GM21717 (cell line): ENCODE measurements around the gene EXOC7.

Source experiments
- ATAC-seq: cut with Tn5 transposase; IDR thresholded peaks from one replicate; pipeline ENCODE4 v1.9.1; 2021; ENCODE audit warnings: mild to moderate bottlenecking, moderate library complexity; ENCODE audit not compliant: unreplicated experiment

EXOC7 gene, protein sequence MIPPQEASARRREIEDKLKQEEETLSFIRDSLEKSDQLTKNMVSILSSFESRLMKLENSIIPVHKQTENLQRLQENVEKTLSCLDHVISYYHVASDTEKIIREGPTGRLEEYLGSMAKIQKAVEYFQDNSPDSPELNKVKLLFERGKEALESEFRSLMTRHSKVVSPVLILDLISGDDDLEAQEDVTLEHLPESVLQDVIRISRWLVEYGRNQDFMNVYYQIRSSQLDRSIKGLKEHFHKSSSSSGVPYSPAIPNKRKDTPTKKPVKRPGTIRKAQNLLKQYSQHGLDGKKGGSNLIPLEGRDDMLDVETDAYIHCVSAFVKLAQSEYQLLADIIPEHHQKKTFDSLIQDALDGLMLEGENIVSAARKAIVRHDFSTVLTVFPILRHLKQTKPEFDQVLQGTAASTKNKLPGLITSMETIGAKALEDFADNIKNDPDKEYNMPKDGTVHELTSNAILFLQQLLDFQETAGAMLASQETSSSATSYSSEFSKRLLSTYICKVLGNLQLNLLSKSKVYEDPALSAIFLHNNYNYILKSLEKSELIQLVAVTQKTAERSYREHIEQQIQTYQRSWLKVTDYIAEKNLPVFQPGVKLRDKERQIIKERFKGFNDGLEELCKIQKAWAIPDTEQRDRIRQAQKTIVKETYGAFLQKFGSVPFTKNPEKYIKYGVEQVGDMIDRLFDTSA

DNA sequence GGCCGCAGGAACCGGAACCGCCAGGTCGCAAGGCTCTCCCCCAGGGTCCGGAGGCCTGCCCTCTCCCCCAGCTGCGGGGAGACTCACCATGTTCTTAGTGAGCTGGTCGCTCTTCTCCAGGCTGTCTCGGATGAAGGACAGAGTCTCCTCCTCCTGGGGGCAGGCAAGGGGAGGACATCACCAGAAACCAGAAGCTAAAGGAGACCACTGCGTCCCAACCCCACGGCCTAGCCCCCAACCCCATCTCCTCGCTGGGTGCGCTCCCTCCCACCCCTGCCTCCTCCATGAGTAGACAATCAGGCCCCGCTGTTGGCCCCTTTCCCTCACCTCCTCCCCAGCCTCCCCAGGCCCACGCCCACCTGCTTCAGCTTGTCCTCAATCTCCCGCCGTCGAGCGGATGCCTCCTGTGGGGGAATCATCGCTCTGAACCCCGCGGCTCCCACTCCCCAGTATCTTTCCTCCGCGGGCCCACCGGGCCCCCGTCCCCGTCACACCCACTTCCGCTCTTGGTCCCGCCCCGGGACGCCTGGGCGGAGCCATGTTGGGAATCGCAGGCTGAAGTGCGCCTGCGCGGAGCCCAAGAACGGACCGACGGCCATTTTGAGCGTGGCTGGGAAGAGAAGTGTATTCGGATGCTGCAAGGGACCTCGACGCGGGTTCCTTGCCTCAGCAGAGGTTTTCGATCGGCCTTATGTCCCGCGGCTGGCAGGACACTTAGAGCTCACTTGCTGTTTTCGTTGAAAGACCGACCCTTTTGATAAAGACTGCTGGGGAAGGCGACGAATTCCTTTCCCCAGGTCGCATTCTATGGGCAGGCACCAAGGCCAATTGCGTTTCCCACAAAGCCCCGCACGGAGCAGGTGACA, at the start of gene EXOC7:
TSS of gene EXOC7 (minus strand) at position 514 of the 866 bp plus-strand sequence. CDS start at position 419, 95 bp downstream.
- ATAC-seq, result no peak

DNA sequence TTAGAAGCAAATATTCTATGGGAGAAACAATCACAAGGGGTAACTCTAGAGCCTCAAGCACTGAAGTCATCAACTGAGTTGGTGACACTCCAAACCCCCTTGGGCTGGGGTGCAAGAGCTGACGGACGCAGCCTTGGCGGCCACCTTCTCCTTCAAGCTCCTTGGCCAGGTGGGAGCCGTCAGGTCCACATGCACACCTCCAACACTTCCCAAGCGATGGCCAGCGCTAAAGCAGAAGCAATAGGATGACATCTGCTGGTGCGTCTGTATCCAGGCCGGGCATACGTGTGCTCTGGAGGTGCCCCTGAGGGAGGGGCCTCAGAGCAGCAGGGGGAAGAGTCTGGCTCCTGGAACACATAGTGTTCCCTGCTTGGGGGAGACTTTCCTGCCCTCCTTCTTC, 49.6 kb upstream of the EXOC7 start:
- ATAC-seq, result no peak

DNA sequence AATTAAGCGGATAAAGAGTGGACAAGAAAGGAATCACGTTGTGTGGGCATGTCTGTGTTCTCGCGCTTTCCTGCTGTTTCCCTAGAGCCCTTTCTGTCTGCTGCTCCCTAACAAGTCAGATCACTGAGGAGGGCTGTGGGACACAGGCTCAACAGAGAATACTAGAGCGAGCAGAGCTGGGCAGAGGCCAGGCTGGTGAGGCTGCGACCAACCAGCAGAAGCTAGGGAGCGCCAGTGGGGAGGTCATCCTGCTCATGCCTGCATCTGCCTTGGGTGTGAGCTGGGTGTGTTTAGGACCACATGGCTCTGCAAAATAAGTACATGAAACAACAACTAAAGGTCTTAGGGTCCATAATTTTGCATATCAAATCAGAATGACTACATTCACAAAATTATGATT, 49.0 kb upstream of the EXOC7 start:
- no peak for ATAC-seq

DNA sequence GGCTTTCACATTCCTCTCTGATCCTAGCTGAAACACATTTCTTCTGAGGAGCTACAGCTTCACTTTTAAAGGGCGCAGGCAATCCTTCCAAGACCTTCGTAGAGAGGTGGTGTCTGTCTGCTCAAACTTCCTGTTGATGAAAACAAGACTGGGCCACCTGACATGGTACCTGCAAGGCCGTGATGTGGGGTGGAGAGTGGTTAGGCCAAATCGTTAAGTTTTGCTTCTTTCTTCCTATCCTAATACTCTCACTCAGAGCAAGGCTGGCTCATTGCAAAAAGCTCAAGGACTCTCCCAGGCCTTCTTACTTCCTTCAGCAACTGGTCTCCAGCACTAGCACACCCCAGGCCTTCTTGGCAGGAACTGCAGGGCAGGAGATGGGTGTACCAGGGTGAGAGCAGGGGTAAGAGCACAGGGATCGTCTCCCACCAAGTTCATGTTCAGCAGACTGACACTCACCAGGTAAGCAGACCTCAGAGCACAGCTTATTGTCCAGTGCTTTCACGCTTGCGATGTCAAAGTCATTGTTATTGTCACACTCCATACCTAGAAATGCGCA, 48.4 kb upstream of the EXOC7 start:
- ATAC-seq, result no peak

DNA sequence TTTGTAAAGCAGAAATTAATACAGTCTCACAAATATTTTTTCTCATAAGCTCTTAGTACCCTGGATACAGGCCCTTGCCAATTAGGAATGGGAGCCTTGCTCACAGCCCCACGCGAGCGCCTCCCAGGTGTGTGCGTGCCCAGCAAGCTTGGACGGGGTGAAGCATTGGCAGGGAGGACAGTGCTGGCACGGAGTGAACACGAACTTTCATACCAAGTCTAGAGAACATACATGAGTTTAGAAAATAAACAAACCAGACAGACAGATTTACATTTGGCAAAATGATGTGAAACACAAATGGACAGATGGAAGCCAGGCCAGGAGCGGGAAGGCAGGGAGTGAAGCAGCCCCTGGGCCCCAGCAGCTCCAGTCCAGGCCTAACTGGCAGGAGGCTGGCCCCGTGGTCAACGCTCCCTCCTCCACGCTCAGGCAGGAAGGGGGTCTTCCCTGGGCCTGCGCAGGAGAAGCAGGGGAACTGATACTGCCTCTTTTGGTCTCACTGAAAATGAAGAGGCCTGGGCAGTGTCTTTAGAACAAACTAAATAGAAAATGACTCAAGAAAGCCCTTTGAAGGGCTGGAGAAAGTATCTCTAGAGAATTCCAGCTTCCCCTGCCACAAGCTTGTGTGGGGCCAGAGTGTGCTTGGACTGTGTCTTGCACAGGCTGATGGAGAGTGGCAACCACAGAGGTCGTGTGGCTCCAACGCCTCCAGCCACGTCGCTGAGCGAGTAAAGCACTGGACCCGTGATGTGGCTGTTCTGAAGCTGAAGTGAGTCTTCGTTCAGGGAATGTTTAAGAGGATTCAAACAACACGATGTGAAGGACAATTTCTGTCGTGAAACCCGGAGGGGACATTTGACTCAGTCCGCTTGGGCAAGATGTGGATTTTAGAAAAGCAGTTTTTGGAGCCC, 47.4 kb upstream of the EXOC7 start:
- ATAC-seq, result no peak

DNA sequence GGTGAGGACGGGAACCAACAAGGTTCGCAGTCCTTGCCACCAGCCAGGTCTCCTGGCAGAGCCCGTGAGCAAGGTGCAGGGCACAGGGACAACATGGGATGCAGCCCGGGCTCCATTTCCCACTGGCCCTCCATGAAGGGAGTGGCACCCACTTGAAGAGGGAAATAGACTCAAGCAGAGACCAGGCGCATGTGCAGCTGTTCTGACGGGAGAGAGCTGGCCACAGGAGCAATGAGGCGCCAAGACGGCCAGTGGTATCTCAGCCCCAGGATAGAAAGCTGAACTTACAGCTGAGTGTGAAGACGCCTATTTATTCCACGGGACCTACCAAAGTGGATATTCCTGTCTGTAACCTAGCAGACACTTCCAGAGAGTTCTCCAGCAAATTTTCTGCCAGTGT, 45.6 kb upstream of the EXOC7 start:
- ATAC-seq, result no peak

DNA sequence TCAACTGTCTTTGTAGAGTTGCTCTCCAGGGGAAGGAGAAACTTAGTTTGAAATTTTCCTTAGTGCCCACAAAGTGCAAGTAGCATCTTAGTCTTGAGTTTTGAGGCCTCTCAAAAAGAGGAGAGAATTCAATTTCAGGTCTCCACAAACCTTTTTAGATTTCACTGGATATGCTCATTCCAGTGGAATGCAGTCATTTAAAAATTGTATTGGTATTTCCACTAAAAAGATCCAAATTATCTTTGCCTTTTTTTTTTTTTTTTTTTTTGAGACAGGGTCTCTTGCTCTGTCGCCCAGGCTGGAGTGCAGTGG, 44.4 kb upstream of the EXOC7 start:
- no peak for ATAC-seq

DNA sequence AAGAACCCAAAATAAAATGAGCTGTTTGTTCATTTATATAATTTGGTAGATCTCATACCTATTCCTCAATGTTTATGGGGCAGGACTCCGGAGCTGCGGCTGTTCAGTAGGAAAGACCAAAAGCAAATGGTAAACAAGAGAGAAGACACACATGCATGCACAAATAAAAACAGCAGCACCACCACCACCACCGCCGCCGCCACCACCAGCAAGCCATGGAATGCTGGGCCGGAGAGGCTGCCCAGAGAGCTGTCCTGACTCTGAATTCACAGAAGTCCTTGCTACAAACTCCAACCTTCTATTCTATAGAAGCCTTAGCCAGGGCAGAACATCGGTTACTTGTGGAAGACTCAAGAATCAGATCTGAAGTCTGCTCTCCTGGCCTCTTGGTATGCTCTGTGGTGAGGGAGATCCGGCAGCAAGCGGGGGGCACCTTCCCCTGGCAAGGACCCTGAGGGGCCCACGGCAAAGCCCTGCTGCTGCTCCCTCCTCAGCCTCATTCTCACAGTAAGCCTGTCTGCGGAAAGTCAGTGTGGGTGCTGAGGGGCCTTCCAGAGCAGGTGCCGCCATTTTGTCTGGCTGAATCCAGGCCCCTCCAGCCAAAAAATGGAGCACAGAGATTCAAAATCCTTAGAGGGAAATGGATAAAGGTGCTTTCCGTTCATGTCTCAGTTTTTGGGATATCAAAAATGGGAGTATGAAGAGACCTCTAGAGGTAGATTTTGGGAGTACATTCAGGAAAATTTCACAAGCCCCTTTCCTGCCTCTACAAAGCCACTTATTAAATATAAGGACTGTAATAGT, 43.8 kb upstream of the EXOC7 start:
- ATAC-seq, result no peak

DNA sequence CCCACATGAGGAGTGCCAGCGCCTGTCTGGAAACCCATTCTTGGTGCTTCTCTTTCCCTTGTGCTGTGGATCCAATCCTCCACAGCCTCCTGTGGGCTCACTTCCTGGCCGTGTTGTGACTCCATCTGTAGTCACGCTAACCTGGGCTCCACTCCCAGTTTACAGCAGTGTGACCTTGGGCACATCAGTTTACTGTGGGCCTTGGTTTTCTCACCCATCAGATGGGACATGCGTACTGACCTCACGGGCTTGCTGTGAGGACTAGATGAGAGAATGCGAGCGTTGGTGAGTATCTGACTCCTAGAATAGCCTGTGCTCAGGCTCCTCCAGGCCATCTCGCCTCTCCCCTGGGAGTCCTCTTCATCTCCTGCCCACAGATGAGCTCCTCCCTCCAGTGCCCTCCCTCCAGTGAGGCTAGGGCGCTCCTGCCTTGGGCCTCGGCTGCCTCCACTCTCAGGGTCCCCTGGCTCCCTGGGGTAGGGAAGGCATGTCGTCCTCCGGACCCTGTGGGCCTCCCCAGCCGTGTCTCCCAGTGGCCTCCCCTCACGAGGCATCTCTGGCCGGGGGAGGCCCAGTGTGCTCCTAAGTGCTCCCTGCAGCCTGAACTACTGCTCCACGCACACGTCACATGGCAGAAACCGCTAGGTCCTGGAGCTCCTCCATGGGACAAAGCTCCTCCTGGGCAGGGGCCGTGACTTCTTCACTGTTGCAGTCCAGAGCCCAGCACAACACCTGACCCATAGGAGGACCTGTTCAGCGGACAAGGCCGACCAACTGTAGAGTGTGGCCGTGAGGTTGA, 42.7 kb upstream of the EXOC7 start:
- ATAC-seq, result no peak

DNA sequence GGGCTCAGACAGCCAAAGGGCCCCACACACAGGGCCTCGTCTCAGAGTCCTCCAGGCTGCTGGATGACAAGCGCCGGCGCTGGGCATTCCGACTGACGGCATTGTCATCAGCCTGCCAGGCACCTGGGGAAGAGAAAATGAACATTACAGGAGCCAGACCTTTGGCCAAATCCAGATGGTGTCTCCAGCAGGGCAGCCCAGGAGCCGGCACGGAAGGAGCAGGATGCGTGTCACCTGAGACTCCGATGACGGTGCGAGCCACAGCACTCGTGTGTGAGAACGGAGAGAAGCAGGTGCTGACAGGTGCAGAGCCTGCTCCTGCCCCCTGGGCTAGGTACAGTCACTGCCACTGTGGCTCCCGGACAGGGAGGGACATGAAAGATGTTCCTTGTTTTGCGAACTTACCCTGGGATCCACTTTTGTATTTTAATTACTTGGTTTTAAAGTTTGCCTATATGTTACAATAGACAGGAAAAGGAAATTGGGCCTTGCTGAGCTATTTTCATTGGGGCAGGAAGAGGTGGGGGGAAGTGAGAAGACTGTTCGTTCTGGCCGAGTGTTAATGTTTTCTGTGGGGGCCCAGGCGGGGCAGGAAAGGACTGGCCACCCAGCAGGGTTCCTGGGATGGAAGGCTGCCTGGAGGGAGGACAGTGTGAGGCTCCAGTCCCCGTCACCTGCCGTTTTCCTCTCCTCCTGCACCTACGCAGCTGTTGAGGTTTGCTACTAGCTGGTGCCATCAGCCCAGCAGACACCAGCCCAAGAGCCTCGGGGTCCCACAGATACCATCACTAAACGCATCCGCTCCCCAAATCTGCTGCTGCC, 41.9 kb upstream of the EXOC7 start:
- ATAC-seq, result no peak

DNA sequence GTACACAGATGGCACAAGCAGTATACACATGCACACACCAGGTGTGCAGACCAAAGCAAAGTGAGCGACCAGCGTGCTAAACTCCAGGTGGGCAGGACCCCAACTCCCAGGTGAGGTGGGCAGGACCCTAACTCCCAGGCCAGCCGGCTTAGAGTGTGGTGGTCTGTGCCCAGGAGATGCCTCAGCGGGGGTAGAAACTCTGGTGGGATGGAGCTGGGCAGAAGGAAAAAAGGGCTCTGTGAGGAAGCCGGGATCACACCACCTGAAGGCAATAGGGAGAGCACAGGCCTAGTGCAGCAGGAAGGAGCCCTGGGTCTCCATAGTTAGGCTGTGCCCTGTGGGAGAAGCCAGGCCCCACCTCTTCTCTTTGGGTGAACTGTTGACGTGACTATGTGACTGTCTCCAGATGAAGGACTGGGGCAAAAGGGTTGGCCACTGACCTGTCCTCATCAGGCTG, 39.0 kb upstream of the EXOC7 start:
- no peak for ATAC-seq

DNA sequence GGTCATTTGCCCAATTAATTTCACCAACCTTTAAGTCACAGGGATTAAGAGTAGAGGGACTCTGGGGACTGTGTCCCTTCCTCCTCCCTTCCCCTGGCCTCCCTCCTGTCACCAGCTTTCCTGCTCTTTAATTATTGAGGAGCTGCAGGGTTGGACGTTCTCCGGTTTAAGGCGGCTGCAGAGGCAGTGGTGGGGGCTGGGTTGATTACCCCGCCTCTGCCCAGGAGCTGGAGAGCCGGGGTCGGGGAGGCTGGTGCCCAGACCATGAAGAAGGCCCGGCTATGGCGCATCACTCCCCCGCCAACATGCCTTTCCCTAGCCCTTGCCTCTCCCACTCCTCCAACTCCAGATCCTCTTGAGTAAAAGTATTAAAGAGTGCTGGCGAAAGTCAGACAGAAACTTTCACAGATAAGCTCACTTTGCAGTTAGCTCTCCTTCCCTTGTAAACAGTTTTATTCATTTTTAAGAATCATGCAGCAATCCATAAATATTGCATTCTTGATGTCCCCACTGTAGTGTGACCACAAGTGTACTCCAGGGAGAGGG, 38.5 kb upstream of the EXOC7 start:
- ATAC-seq, result no peak

DNA sequence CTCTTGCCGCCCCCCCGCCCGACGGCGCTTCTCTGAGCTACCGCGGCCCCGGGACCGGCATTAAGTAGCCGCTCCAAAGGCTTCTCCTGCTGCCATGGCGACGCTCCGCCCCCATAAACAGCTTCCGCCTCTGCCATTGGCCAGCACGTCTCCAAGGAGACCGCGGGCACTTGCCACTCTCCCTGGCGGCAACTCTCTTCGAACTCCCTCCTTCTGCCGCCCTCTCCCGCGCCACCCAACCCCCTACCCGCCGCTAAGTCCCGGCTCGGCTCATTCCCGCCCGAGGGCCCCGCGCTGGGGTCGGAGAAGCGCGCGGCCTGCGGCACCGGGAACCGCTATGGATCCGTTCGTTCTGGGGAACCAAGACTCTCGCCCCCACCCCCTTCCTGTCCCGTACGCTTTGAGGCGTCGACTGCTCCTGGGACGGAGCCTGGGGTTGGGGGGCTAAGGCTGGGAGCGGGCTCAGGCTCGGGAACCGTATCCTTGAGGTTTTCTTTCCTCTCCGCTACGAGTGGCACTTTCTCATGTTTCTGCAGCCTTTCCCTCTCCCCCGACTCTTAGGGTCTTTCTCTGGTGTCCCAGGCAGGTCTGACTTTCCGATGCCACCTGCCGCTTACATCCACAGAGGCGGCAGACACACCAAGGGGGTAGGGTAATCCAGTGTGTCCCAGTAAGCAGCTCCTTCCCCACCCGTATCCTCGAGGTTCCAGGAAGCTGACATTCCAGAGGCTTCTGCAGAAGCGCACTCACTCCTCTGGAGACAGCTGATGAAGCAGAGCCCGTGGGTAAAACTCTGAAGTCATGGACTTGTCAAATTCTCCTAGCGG, 37.8 kb upstream of the EXOC7 start, which contains the start of gene FOXJ1:
TSS of gene FOXJ1 (minus strand) at position 34 of the 827 bp plus-strand sequence. CDS start 850 bp downstream, outside the sequence.
- ATAC-seq, result no peak

DNA sequence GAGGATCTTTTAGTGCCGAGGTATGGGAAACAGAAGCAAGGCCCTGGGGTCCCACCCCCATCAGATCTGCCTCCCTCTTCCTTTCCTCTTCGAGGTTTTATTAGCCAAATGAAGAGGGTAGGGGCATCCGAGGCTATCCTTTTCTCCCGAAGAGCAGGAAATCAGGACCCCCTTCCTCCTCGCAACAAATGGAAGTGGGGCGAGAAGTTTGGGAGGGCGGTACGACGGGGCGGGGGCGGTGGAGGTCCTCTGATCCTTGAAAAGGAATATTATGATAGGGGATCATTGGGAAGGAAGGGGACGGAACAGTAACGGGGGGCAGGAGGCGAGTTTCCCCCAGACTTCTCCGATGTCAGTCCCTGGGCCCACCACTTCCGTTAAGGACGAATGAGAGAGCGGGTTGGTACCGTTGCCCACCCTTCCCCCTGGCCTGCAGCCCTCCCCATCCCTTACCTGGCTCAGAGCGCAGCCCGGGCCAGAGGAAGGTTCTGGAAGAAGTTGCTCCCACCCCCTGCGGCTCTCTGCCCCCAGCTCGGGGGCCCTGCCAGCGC, 37.1 kb upstream of the EXOC7 start:
- no peak for ATAC-seq

DNA sequence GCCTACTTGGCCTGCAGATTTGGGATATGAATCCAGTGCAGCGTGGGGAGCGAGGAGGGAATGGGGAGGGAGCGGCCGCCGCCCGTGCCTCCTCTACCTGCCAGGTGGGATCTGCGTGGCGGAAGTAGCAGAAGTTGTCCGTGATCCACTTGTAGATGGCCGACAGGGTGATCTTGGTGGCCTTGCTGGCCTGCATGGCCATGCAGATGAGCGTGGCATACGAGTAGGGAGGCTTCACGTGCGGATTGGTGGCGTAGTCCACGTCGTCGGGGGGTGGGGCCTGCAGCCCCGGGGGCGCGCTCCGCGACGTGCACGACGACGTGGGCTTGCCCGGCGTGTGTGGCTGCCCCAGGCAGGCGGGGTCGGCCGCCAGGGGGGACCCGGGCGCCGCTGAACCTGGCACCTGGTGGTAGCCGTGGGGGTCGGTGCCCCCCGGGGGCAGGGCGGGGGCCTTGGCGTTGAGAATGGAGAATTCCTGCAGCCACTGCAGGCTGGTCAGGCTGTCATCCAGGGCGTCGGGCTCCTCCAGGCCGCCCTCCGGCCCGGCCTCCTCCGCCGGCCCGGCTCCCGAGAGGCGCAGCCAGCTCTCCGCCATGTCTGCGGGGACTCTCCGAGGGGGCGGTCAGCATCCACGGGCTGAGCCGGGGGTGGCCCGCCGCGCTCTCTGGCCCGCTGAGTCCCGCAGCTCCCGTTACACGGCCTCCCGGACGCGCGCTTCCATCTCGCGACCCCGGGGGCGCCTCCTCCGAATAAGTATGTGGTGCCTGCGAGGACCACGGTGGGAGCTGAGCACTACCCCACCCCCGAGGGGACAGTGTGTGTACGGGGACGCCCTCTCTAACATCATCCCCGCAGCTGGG, 36.4 kb upstream of the EXOC7 start:
- no peak for ATAC-seq
